ENCODE measurements around the gene AQP4. TPM values are rescaled to one million over a fixed set of nuclear protein-coding genes. Genes with fewer than 3 reads are reported as not detected.

The AQP4 gene
- total RNA-seq, 4 donors from 2014 or later, result 0.36 to 3.3 (median 0.59) TPM; not detected in 1

GRCh38 chr18:26802330-26803200 lies 62.9 kb downstream of the AQP4 start:
- intact Hi-C loops (cut with DNase I; ENCODE audit: low total_unique reads), result no loop called here
- TF ChIP-seq CTCF (IDR thresholded peaks at IDR 0.05) (no peak), POLR2A (IDR thresholded peaks at IDR 0.05) (no peak)
- 46 to 47% methylated on average over 4 of the region's 4 CpGs for WGBS, 2 donors
- DNase-seq (ENCODE audit: low spot score in 2 of 2), result no peak
- no peak overlapping the region for H3K4me3 ChIP-seq (ENCODE audit: low read depth, poor library complexity, severe bottlenecking)
